CD8-positive, alpha-beta memory T cell (primary cell): ENCODE data around the gene SAMMSON. TPM values are rescaled to one million over a fixed set of nuclear protein-coding genes. Genes with fewer than 3 reads are reported as not detected.

Source experiments
- CTCF ChIA-PET: fragments of 350-600 bp; sonication (Branson Sonifier 250); formaldehyde crosslinking; loops from one replicate; lab custom pipeline; 2021; ENCODE audit warnings: antibody characterized with exemption; lab: Charles Lee
- POLR2A ChIA-PET: fragments of 350-600 bp; sonication (Branson Sonifier 250); formaldehyde crosslinking; loops from one replicate; lab custom pipeline; 2021; ENCODE audit warnings: antibody characterized with exemption; lab: Charles Lee
- DNase-seq, 5 donors: peaks; one replicate each; pipeline versions ENCODE4 v3.0.0 to v3.0.0-alpha.2; 2020 to 2022; ENCODE audit warnings: mixed read lengths in 1 of 5
- H3K27ac ChIP-seq: one replicate; pipeline ENCODE4 v1.7.0; 2013; ENCODE audit warnings: low read depth, mild to moderate bottlenecking, low read length, moderate library complexity
- H3K27me3 ChIP-seq: 2 replicates; pipeline ENCODE4 v1.7.0; 2013; ENCODE audit warnings: low read length, mild to moderate bottlenecking; ENCODE audit not compliant: insufficient read depth, poor library complexity, severe bottlenecking
- H3K36me3 ChIP-seq: 2 replicates; pipeline ENCODE4 v1.7.0; 2013; ENCODE audit warnings: mild to moderate bottlenecking, low read length, moderate library complexity; ENCODE audit not compliant: insufficient read depth
- H3K4me1 ChIP-seq: 2 replicates; pipeline ENCODE4 v1.7.0; 2013; ENCODE audit warnings: mild to moderate bottlenecking, low read length, moderate library complexity; ENCODE audit not compliant: insufficient read depth
- H3K4me3 ChIP-seq: 2 replicates; pipeline ENCODE4 v1.7.0; 2013; ENCODE audit warnings: mild to moderate bottlenecking, low read length
- H3K9me3 ChIP-seq: 2 replicates; pipeline ENCODE4 v1.7.0; 2013; ENCODE audit warnings: mild to moderate bottlenecking, low read length
- H3K27ac Mint-ChIP-seq, 8 donors: one replicate each; pipeline ENCODE4 v1.8.0; 2020 to 2021; ENCODE audit warnings: mixed read lengths in 8 of 8, mild to moderate bottlenecking in 6 of 8, inconsistent platforms in 3 of 8, moderate library complexity in 3 of 8
- H3K27me3 Mint-ChIP-seq, 2 donors: one replicate each; pipeline ENCODE4 v1.8.0; 2020 to 2021; ENCODE audit warnings: mixed read lengths in 2 of 2, mild to moderate bottlenecking in 1 of 2, moderate library complexity in 1 of 2
- H3K36me3 Mint-ChIP-seq, 3 donors: one replicate each; pipeline ENCODE4 v1.8.0; 2020 to 2021; ENCODE audit warnings: mixed read lengths in 3 of 3, inconsistent platforms in 1 of 3, mild to moderate bottlenecking in 1 of 3
- H3K4me1 Mint-ChIP-seq, 3 donors: one replicate each; pipeline ENCODE4 v1.8.0; 2020 to 2021; ENCODE audit warnings: mixed read lengths in 3 of 3, inconsistent platforms in 1 of 3, mild to moderate bottlenecking in 1 of 3
- H3K4me3 Mint-ChIP-seq, 7 donors: one replicate each; pipeline ENCODE4 v1.8.0; 2020 to 2021; ENCODE audit warnings: mixed read lengths in 7 of 7, mild to moderate bottlenecking in 6 of 7, moderate library complexity in 4 of 7, inconsistent platforms in 2 of 7
- H3K9me3 Mint-ChIP-seq, 5 donors: one replicate each; pipeline ENCODE4 v1.8.0; 2020 to 2022; ENCODE audit warnings: mixed read lengths in 5 of 5, mild to moderate bottlenecking in 3 of 5, moderate library complexity in 2 of 5, inconsistent platforms in 1 of 5
- polyA plus RNA-seq: library from polyadenylated mRNA; unstranded; fragments of 300-500 nt; fragmentation: Illumina TruSeq; gene quantifications from one replicate; pipeline ENCODE4 v1.2.3, GENCODE V29; 2021
- total RNA-seq, 2 experiments: library from RNA; stranded (reverse); gene quantifications; one replicate each; pipeline ENCODE4 v1.2.3, GENCODE V29; 2021

SAMMSON gene
- total and polyA plus RNA-seq, 3 experiments from 2014 or later, result not detected

DNA sequence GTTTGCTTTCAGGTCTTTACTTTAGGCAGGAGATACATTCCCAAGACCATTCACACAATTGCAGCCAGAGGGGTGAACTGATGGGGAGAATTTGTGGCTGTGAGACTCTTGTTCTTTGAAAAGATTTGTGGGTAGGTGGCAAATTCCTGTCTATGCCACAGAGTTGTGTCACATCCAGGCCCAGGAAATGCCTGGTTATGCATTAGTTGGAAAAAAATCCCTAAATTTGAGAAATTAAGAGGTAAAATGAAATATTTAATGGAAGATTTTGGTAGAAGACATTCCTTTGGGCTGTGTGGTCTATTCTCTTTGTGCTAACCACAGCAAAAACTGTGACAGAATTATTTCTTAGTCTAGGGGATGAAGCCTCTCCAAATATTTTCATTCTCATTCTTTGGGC lies 28.8 kb downstream of the SAMMSON start:
- Histone ChIP-seq H3K4me3 (no peak overlapping the region), H3K4me1 (no peaks in the 10 kb centered on the region), H3K36me3 (no peaks in the 10 kb centered on the region), H3K27ac (no peak overlapping the region), H3K27me3 (no peaks in the 10 kb centered on the region), H3K9me3 (no peaks in the 10 kb centered on the region)
- H3K9me3 Mint-ChIP-seq, result peaks cover 0 to 2% (median 2%) of the 10 kb centered on the region in 5 donors
- H3K27me3 Mint-ChIP-seq, result no peaks in the 10 kb centered on the region
- no peaks in the 10 kb centered on the region for H3K4me1 Mint-ChIP-seq
- H3K27ac Mint-ChIP-seq, result no peak overlapping the region
- no peaks in the 10 kb centered on the region for H3K36me3 Mint-ChIP-seq
- CTCF ChIA-PET, result no interaction called here
- no peak for DNase-seq
- no peak overlapping the region for H3K4me3 Mint-ChIP-seq
- POLR2A ChIA-PET, result no interaction called here

- POLR2A ChIA-PET, result no interaction called here
These were observed 39.2 kb downstream of the SAMMSON start for GRCh38 chr3:70038693-70039092.

GRCh38 chr3:70040386-70040785 lies 40.9 kb downstream of the SAMMSON start:
- ChIA-PET CTCF (no interaction called here), POLR2A (no interaction called here)
- DNase-seq, result no peak
- H3K27me3 ChIP-seq, result no peaks in the 10 kb centered on the region
- no peak overlapping the region for H3K27ac ChIP-seq
- H3K36me3 Mint-ChIP-seq, result no peaks in the 10 kb centered on the region
- no peak overlapping the region for H3K27ac Mint-ChIP-seq
- no peaks in the 10 kb centered on the region for H3K27me3 Mint-ChIP-seq
- H3K4me3 Mint-ChIP-seq, result no peak overlapping the region
- H3K36me3 ChIP-seq, result no peaks in the 10 kb centered on the region
- no peaks in the 10 kb centered on the region for H3K4me1 ChIP-seq
- H3K9me3 Mint-ChIP-seq, result peaks cover 0 to 2% (median 0%) of the 10 kb centered on the region in 5 donors
- H3K4me3 ChIP-seq, result no peak overlapping the region
- no peaks in the 10 kb centered on the region for H3K9me3 ChIP-seq
- H3K4me1 Mint-ChIP-seq, result no peaks in the 10 kb centered on the region

More at GRCh38 chr3:70038693-70039092, 39.2 kb downstream of the SAMMSON start:
- H3K9me3 Mint-ChIP-seq, result peaks cover 0 to 2% (median 0%) of the 10 kb centered on the region in 5 donors
- Histone ChIP-seq H3K36me3 (no peaks in the 10 kb centered on the region), H3K4me1 (no peaks in the 10 kb centered on the region), H3K9me3 (no peaks in the 10 kb centered on the region), H3K27me3 (no peaks in the 10 kb centered on the region), H3K27ac (no peak overlapping the region), H3K4me3 (no peak overlapping the region)
- H3K4me1 Mint-ChIP-seq, result no peaks in the 10 kb centered on the region
- H3K27ac Mint-ChIP-seq, result no peak overlapping the region
- H3K36me3 Mint-ChIP-seq, result no peaks in the 10 kb centered on the region
- H3K27me3 Mint-ChIP-seq, result no peaks in the 10 kb centered on the region
- H3K4me3 Mint-ChIP-seq, result no peak overlapping the region
- CTCF ChIA-PET, result no interaction called here
- DNase-seq, result no peak

- CTCF ChIA-PET, result no interaction called here
- H3K4me1 Mint-ChIP-seq, result no peaks in the 10 kb centered on the region
- no peaks in the 10 kb centered on the region for H3K4me1 ChIP-seq
These were observed 43.1 kb downstream of the SAMMSON start for GRCh38 chr3:70042641-70043040.

GRCh38 chr3:70049761-70050160 lies 50.2 kb downstream of the SAMMSON start:
- ChIA-PET POLR2A (no interaction called here), CTCF (no interaction called here)
- H3K27me3 ChIP-seq, result no peaks in the 10 kb centered on the region
- no peaks in the 10 kb centered on the region for H3K4me1 ChIP-seq
- Mint-ChIP-seq H3K9me3 (no peaks in the 10 kb centered on the region), H3K36me3 (no peaks in the 10 kb centered on the region), H3K27me3 (peaks cover 0 to 4% of the 10 kb centered on the region in 2 donors), H3K4me3 (no peak overlapping the region), H3K27ac (no peak overlapping the region), H3K4me1 (no peaks in the 10 kb centered on the region)
- H3K4me3 ChIP-seq, result no peak overlapping the region
- H3K9me3 ChIP-seq, result no peaks in the 10 kb centered on the region
- no peaks in the 10 kb centered on the region for H3K36me3 ChIP-seq
- no peak for DNase-seq
- H3K27ac ChIP-seq, result no peak overlapping the region

More at GRCh38 chr3:70042641-70043040, 43.1 kb downstream of the SAMMSON start:
- H3K9me3 ChIP-seq, result no peaks in the 10 kb centered on the region
- POLR2A ChIA-PET, result no interaction called here
- Mint-ChIP-seq H3K27me3 (no peaks in the 10 kb centered on the region), H3K27ac (no peak overlapping the region), H3K36me3 (no peaks in the 10 kb centered on the region), H3K9me3 (peaks cover 0 to 2% (median 0%) of the 10 kb centered on the region in 5 donors), H3K4me3 (no peak overlapping the region)
- H3K27ac ChIP-seq, result no peak overlapping the region
- no peaks in the 10 kb centered on the region for H3K27me3 ChIP-seq
- DNase-seq, result no peak
- H3K4me3 ChIP-seq, result no peak overlapping the region
- no peaks in the 10 kb centered on the region for H3K36me3 ChIP-seq

GRCh38 chr3:70053293-70053692 lies 53.8 kb downstream of the SAMMSON start:
- no peak overlapping the region for H3K4me3 ChIP-seq
- no peak overlapping the region for H3K27ac Mint-ChIP-seq
- H3K36me3 Mint-ChIP-seq, result no peaks in the 10 kb centered on the region
- H3K27ac ChIP-seq, result no peak overlapping the region
- H3K27me3 Mint-ChIP-seq, result peaks cover 0 to 4% of the 10 kb centered on the region in 2 donors
- H3K9me3 Mint-ChIP-seq, result peaks cover 0 to 7% (median 0%) of the 10 kb centered on the region in 5 donors
- CTCF ChIA-PET, result no interaction called here
- H3K4me3 Mint-ChIP-seq, result no peak overlapping the region
- no peaks in the 10 kb centered on the region for H3K9me3 ChIP-seq
- POLR2A ChIA-PET, result no interaction called here
- no peaks in the 10 kb centered on the region for H3K36me3 ChIP-seq
- H3K27me3 ChIP-seq, result no peaks in the 10 kb centered on the region
- no peaks in the 10 kb centered on the region for H3K4me1 Mint-ChIP-seq
- no peak for DNase-seq
- no peaks in the 10 kb centered on the region for H3K4me1 ChIP-seq

- peaks cover 0 to 7% (median 0%) of the 10 kb centered on the region in 5 donors for H3K9me3 Mint-ChIP-seq
- no peak overlapping the region for H3K27ac Mint-ChIP-seq
- no peaks in the 10 kb centered on the region for H3K36me3 Mint-ChIP-seq
- H3K4me1 Mint-ChIP-seq, result no peaks in the 10 kb centered on the region
- H3K27ac ChIP-seq, result no peak overlapping the region
- no peaks in the 10 kb centered on the region for H3K4me1 ChIP-seq
- ChIA-PET POLR2A (no interaction called here), CTCF (no interaction called here)
- H3K9me3 ChIP-seq, result no peaks in the 10 kb centered on the region
- H3K4me3 ChIP-seq, result no peak overlapping the region
- no peak for DNase-seq
- H3K4me3 Mint-ChIP-seq, result no peak overlapping the region
- H3K27me3 ChIP-seq, result no peaks in the 10 kb centered on the region
- no peaks in the 10 kb centered on the region for H3K36me3 ChIP-seq
- H3K27me3 Mint-ChIP-seq, result peaks cover 0 to 4% of the 10 kb centered on the region in 2 donors
These were observed 56.5 kb downstream of the SAMMSON start for GRCh38 chr3:70056081-70056480.

DNA sequence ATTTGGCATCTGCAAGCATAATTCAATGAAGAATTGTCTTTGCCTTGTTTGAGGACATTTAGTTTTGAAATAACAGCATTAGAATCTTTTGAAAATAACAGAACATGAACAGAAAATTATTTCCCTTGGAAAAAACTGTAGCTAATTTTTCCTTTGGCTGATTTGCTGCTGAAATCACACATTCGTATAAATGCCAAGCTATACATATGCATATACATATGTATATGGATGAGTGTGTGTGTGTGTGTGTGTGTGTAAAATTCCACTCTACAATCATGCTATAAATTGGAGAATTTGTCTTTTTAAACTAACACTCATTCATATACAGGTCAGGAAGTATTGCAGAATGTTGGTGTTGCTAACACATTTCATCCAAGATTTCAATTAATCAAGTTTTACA lies 57.9 kb downstream of the SAMMSON start:
- no peak overlapping the region for H3K4me3 ChIP-seq
- H3K9me3 ChIP-seq, result no peaks in the 10 kb centered on the region
- Mint-ChIP-seq H3K27me3 (peaks cover 0 to 4% of the 10 kb centered on the region in 2 donors), H3K27ac (no peak overlapping the region), H3K36me3 (no peaks in the 10 kb centered on the region), H3K4me3 (no peak overlapping the region), H3K9me3 (peaks cover 0 to 7% (median 0%) of the 10 kb centered on the region in 5 donors), H3K4me1 (no peaks in the 10 kb centered on the region)
- DNase-seq, result no peak
- no peaks in the 10 kb centered on the region for H3K27me3 ChIP-seq
- no peaks in the 10 kb centered on the region for H3K36me3 ChIP-seq
- no peak overlapping the region for H3K27ac ChIP-seq
- ChIA-PET CTCF (no interaction called here), POLR2A (no interaction called here)
- no peaks in the 10 kb centered on the region for H3K4me1 ChIP-seq

GRCh38 chr3:70061096-70061495 lies 61.6 kb downstream of the SAMMSON start:
- Histone ChIP-seq H3K27me3 (no peaks in the 10 kb centered on the region), H3K36me3 (no peaks in the 10 kb centered on the region), H3K4me3 (no peak overlapping the region), H3K27ac (no peak overlapping the region), H3K4me1 (no peaks in the 10 kb centered on the region), H3K9me3 (no peaks in the 10 kb centered on the region)
- H3K4me1 Mint-ChIP-seq, result no peaks in the 10 kb centered on the region
- H3K9me3 Mint-ChIP-seq, result no peaks in the 10 kb centered on the region
- no peak overlapping the region for H3K4me3 Mint-ChIP-seq
- peaks cover 0 to 3% of the 10 kb centered on the region in 2 donors for H3K27me3 Mint-ChIP-seq
- H3K27ac Mint-ChIP-seq, result no peak overlapping the region
- H3K36me3 Mint-ChIP-seq, result no peaks in the 10 kb centered on the region
- ChIA-PET CTCF (no interaction called here), POLR2A (no interaction called here)
- no peak for DNase-seq
